Measurements from ENCODE around the gene CTTN. TPM values are rescaled to one million over a fixed set of nuclear protein-coding genes. Genes with fewer than 3 reads are reported as not detected.

The CTTN gene
- total RNA-seq, 1 donor from 2014 or later = 51.4 TPM

DNA sequence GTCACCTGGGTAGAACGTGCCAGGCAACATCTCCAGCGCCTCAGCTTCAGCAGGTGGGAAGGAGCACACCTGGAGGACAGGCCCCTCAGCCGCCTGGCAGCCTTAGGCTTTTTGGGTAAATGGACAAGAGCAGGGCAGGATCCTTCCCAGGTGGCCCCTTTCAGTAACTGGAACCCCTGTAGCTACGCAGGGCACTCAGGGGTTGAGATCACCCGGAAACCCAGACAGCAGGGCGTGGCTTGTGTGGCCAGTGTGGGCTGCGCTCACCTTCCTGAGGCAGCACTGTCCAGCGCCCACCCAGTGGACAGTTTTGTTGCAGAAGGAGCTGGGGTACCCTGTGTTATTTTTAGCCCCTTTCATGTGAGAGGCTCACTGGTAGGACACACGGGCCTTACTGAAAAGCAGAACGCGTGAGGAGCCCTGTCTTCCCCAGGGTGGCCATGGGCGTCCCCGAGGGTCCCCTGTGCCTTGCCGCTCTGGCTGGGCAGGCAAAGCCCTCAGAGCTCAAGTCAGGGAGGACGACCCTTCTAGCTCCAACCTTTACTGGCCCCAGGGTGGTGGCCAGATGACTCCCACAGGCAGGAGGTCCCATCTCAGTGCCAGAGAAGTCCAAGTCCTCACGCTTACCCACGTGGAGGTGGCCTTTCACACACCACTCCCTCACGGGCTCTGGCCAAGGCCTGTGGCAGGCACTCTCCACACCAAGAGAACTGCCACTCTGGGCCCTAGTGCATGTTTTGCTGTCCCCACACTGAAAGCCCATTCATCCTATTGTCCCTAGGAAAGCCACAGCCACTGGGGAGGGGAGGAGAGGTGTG lies 75.8 kb downstream of the CTTN start:
- Mint-ChIP-seq H3K36me3 (ENCODE audit: low read depth) (no peaks in the 10 kb centered on the region), H3K27ac (no peak overlapping the region), H3K27me3 (ENCODE audit: insufficient read depth) (peaks cover 7% of the 10 kb centered on the region), H3K9me3 (no peaks in the 10 kb centered on the region), H3K4me1 (ENCODE audit: low read depth) (no peaks in the 10 kb centered on the region), H3K4me3 (no peak overlapping the region)
- DNase-seq (ENCODE audit: low spot score) = no peak
- intact Hi-C loops (cut with micrococcal nuclease) = no loop called here

DNA sequence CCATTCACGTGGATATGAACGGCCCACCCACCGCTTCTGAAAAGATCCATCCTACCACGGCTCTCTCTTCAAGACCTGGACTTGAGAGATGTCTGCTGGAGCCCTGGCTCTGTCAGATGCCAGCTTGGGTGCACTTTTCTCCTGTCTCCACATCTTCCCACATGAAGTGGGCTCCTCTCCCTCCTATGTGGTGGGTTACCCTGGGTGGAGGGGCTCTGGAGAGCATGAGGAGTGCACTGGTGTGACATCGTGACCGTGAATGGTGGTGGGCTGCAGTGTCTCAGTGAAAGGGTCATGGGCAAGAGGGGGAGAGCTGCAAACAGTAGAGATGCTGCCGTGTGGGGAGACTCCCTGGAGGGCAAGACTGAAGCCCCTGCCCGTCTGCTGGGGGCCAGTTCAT lies 76.4 kb downstream of the CTTN start:
- no peaks in the 10 kb centered on the region for H3K4me1 Mint-ChIP-seq (ENCODE audit: low read depth)
- DNase-seq (ENCODE audit: low spot score) = no peak
- intact Hi-C loops (cut with micrococcal nuclease) = no loop called here
- no peak overlapping the region for H3K27ac Mint-ChIP-seq
- no peaks in the 10 kb centered on the region for H3K36me3 Mint-ChIP-seq (ENCODE audit: low read depth)
- no peaks in the 10 kb centered on the region for H3K9me3 Mint-ChIP-seq
- peaks cover 7% of the 10 kb centered on the region for H3K27me3 Mint-ChIP-seq (ENCODE audit: insufficient read depth)
- H3K4me3 Mint-ChIP-seq = no peak overlapping the region

DNA sequence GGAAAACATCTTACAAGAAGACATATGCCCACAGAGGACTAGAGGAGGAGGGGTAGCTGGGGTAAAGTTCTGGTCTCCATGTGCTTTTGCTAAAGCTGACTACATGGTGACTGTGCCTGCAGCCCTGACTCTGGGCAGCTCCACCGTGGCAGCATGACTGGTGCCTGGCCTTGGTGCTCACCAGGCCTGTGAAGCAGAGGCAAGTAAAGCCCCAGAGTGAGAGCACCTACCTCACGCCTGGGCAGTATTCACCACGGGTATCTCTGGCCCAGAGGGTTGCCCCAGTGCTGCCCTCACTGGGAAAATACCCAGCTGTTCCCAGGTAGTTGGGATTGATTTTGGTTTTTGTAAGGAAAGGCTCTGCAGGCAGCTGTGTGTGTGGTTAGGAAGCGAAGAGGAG lies 78.3 kb downstream of the CTTN start:
- Mint-ChIP-seq H3K4me3 (no peak overlapping the region), H3K4me1 (ENCODE audit: low read depth) (no peaks in the 10 kb centered on the region), H3K9me3 (no peaks in the 10 kb centered on the region), H3K27me3 (ENCODE audit: insufficient read depth) (no peaks in the 10 kb centered on the region), H3K27ac (no peak overlapping the region), H3K36me3 (ENCODE audit: low read depth) (no peaks in the 10 kb centered on the region)
- intact Hi-C loops (cut with micrococcal nuclease) = no loop called here
- no peak for DNase-seq (ENCODE audit: low spot score)

DNA sequence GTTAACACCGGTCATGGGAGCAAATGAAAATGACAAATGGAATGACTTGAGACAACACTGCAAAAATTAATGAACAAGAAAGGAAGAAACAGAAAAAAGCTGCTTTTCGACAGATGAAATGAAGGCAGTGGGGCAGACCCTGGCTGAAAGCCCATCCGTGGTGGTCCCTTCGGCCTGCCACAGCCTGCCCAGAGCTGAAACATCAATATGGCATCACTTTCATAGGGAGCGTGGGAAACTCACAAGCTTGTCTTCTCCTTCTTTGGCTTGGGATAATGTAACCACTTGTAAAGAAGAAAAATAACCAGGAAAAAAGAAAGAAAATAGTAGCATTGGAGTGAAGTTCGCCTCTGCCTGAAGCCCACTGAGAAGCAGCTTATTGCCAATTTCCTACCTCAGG lies 78.8 kb downstream of the CTTN start:
- no peak overlapping the region for H3K27ac Mint-ChIP-seq
- intact Hi-C loops (cut with micrococcal nuclease) = no loop called here
- H3K9me3 Mint-ChIP-seq = no peaks in the 10 kb centered on the region
- H3K4me1 Mint-ChIP-seq (ENCODE audit: low read depth) = no peaks in the 10 kb centered on the region
- no peaks in the 10 kb centered on the region for H3K36me3 Mint-ChIP-seq (ENCODE audit: low read depth)
- H3K4me3 Mint-ChIP-seq = no peak overlapping the region
- DNase-seq (ENCODE audit: low spot score) = no peak
- H3K27me3 Mint-ChIP-seq (ENCODE audit: insufficient read depth) = no peaks in the 10 kb centered on the region

DNA sequence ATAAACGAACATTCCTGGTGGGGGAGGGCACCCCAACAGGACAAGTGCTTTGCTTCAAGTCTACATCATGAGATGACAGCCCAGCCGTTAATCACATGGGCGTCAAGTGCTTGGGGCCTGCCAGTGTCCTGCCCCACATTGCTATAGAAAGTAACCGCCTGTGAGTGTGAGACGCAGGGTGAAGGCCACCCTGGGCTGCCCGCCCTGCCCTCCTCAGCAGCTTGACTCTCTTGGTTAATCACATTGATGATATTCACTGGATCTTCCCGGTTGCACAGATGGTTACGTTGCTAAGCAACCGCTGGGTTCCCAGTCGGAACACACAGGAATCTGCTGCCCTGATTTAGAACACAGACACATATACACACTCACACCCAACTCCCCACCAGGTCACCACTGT lies 79.3 kb downstream of the CTTN start:
- DNase-seq (ENCODE audit: low spot score) = no peak

DNA sequence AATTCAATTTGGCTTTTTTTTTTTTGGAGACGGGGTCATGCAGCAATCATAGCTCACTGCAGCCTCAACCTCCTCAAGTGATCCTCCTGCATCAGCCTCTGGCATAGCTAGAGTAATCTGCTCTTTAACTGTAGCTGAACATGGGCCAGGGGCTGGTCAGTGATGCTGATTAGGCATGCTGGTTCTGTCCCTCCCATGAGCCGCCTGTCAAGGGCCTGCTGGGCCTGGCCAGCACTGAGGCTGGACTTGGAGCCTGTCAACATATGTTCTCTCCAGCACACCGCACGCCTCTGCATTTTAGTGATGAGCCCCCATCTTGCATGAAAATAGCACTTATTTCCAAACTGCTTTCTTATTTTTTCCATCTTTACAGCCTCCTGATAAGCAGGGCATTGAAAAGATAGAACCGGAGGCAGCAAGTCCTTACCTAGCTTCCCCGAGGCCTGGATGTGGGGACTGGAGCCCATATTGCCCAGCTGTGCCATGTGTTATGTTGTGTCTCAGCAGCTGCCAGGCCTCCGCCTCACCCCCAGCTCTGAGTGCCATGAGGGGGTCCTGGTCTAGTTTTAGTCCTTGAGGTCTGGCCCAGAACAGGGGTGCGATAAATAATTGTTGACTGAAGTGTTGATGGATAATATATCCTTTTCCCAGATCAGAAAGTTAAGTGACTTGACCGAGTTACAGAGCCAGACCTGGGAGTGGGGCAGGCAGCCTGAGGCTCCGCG lies 80.0 kb downstream of the CTTN start:
- intact Hi-C loops (cut with micrococcal nuclease) = no loop called here
- Mint-ChIP-seq H3K9me3 (no peaks in the 10 kb centered on the region), H3K27ac (no peak overlapping the region), H3K27me3 (ENCODE audit: insufficient read depth) (no peaks in the 10 kb centered on the region), H3K4me3 (no peak overlapping the region), H3K4me1 (ENCODE audit: low read depth) (no peaks in the 10 kb centered on the region), H3K36me3 (ENCODE audit: low read depth) (no peaks in the 10 kb centered on the region)
- DNase-seq (ENCODE audit: low spot score) = no peak

More for the DNA sequence above, 79.3 kb downstream of the CTTN start:
- Mint-ChIP-seq H3K36me3 (ENCODE audit: low read depth) (no peaks in the 10 kb centered on the region), H3K27me3 (ENCODE audit: insufficient read depth) (no peaks in the 10 kb centered on the region), H3K4me3 (no peak overlapping the region), H3K9me3 (no peaks in the 10 kb centered on the region), H3K4me1 (ENCODE audit: low read depth) (no peaks in the 10 kb centered on the region), H3K27ac (no peak overlapping the region)
- intact Hi-C loops (cut with micrococcal nuclease) = no loop called here

DNA sequence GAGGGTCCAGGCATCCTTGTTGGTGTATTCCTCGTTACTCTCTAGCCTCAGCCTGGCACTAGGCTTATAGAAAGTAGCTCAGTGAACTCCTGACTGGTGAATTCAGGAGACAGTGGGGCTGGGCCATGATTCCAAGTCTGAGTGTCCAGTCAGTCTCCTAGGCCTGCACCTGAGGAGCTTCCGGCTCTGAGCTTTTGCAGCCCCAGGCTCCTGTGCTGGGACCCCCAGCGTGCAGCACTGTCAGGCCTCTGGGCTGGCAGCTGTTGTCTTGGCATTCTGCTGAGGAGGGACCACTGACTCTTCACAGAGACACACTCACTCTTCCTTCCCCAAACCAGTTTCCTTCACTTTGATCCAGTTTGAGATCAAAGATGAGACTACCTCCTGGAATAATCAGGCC lies 82.4 kb downstream of the CTTN start:
- no peak for DNase-seq (ENCODE audit: low spot score)
- H3K9me3 Mint-ChIP-seq = no peaks in the 10 kb centered on the region
- H3K36me3 Mint-ChIP-seq (ENCODE audit: low read depth) = no peaks in the 10 kb centered on the region
- intact Hi-C loops (cut with micrococcal nuclease) = no loop called here
- H3K4me1 Mint-ChIP-seq (ENCODE audit: low read depth) = no peaks in the 10 kb centered on the region
- no peaks in the 10 kb centered on the region for H3K27me3 Mint-ChIP-seq (ENCODE audit: insufficient read depth)
- H3K4me3 Mint-ChIP-seq = no peak overlapping the region
- no peak overlapping the region for H3K27ac Mint-ChIP-seq

DNA sequence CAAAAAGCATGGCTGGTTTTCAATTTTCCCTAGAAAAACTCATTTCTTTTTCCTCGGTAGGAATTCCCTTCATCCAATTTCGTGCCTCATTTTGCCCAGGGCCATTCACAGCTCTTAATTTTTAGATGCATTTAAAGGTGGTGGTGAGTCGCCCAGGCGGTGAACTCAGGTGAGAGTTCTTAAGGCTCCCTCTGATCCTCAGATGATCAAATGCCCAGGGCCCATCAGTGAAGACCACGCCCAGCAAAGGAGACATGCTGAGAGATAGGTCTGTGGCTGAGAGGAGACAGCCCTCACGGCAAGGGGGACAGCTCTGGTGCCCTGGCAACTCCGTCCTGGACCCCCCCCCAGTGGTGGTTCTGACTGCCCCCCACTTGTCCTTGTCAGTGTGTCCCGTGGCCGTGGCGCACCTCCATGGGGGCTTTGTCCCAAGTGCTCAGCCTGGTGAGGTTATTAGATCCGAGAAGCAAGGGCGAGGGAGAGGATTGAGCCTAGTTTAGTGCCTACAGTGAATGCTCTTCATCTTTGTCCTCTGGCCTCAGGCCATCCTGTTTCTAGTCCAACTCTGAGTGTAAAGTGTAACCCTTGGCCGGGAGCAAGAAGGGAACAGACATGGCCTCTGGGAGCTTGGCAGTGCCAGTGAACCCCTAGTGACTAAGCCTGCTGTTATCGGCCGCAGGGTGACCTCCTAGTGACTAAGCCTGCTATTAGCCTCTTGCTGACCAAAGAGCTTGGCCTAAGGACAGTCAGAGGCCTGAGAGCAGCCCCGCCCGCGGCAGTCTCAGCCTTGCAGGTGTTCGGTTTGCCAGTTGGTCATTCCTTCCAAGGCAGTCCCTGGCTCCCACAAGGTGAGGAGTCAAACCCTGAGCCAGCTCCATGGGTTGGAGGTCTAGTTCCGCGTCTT lies 83.5 kb downstream of the CTTN start:
- Mint-ChIP-seq H3K27ac (no peak overlapping the region), H3K27me3 (ENCODE audit: insufficient read depth) (no peaks in the 10 kb centered on the region), H3K4me1 (ENCODE audit: low read depth) (no peaks in the 10 kb centered on the region), H3K36me3 (ENCODE audit: low read depth) (no peaks in the 10 kb centered on the region), H3K4me3 (no peak overlapping the region), H3K9me3 (no peaks in the 10 kb centered on the region)
- intact Hi-C loops (cut with micrococcal nuclease) = no loop called here
- DNase-seq (ENCODE audit: low spot score) = no peak

DNA sequence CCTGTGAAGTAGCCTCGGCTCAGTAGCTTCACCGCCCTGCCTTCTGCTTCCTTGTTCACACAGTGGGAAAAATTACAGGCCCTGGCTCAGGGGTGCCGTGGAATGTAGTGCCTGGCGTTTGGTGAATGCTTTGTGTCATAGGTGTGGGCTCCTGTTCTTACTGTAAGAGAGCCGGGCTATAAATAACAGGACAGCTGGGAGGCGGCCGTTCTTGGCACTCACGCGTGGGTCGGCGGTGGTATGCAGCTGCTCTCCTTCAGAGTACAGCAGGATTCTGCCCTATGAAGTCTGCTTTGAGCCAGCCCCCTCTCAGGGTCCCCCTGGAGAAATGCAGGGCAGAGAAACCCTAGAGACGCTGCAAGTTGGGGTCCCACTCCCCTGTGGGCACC lies 84.2 kb downstream of the CTTN start:
- Mint-ChIP-seq H3K4me3 (no peak overlapping the region), H3K27ac (no peak overlapping the region), H3K9me3 (no peaks in the 10 kb centered on the region), H3K4me1 (ENCODE audit: low read depth) (no peaks in the 10 kb centered on the region), H3K27me3 (ENCODE audit: insufficient read depth) (no peaks in the 10 kb centered on the region), H3K36me3 (ENCODE audit: low read depth) (no peaks in the 10 kb centered on the region)
- DNase-seq (ENCODE audit: low spot score) = no peak
- intact Hi-C loops (cut with micrococcal nuclease) = no loop called here

DNA sequence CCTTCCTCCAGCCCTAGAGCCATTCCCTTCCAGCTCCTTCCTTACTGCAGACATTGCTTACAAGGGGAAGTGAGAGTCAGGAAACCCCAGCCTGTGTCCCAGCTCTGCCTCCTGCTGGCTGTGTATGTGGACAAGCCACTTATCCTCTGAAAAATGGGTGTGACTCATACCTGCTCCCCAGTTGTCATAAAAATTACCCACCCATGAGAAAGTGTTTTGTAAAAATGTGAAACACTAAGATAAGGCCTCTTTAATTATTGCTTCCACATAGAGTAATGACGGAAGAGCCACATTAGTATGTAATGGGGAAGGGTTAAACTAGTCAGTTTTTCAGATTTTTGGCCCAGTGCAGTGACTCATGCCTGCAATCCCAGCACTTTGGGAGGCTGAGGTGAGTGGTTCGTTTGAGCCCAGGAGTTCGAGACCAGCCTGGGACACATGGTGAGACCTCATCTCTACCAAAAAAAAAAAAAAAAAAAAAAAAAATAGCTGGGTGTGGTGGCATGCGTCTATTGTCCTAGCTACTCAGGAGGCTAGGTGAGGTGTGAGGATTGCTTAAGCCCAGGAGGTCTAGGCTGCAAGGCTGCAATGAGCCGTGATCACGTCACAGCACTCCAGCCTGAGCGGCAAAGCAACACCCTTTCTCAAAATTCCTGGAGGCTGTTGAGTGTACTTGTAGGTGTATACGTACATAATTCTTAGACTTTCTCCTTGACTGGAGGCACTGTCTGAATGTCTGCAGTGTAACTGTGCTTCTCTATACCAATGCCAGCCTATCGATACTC lies 84.9 kb downstream of the CTTN start:
- H3K27ac Mint-ChIP-seq = no peak overlapping the region

DNA sequence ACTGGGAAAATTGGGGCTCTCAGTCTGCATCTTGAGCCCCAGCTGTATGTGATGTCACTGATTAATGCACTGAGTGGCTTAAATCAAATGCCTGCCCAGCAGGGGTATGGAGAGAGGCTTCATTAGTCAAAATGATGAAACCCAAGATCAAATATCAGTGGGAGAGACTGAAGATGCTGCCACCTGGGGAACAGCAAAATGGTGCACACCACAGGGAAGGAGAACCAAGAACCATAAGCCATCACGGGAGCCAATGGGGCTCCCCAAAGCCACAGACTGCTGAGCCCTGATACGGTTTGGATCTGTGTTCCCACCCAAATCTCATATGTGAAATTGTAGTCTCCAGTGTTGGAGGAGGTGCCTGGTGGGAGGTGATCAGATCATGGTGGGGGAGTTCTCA lies 85.6 kb downstream of the CTTN start:
- intact Hi-C loops (cut with micrococcal nuclease) = no loop called here
- Mint-ChIP-seq H3K27ac (no peak overlapping the region), H3K4me1 (ENCODE audit: low read depth) (no peaks in the 10 kb centered on the region)

More for the DNA sequence above, 84.9 kb downstream of the CTTN start:
- intact Hi-C loops (cut with micrococcal nuclease) = no loop called here
- Mint-ChIP-seq H3K4me3 (no peak overlapping the region), H3K36me3 (ENCODE audit: low read depth) (no peaks in the 10 kb centered on the region), H3K4me1 (ENCODE audit: low read depth) (no peaks in the 10 kb centered on the region), H3K9me3 (no peaks in the 10 kb centered on the region), H3K27me3 (ENCODE audit: insufficient read depth) (no peaks in the 10 kb centered on the region)
- DNase-seq (ENCODE audit: low spot score) = no peak

DNA sequence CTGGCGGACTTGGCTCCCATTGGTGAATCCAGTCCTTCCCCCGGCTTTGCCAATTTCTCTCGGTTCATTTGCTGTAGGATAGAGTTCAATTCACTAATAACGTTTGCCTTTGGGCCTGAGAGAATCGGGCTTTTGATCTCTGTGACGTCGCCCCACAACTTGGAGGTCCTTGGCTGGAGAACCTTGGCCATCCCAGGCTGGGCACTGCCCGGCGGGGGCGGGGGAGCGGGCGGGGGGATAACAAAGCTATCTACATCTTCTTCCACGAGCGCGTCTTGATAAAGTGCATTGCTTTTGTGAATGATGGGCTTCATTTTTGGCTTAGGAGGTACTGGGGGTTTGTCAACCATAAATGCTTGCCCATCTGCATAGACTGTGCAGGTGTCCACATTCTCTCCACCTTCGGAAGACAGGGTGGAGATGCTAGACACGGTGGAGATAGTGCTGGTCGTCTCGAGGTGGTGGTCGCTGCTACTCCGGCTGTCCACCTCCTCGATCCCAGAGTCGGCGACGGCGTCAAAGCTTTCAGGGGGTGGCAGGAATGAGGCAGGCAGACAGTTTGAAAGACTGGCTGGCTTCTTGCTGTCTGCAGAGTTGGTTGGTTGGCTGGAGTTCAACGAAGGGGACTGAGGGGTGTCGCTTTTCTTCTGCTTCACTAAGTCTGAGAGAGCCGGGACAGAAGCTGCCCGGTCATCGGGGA lies 87.1 kb downstream of the CTTN start:
- Mint-ChIP-seq H3K36me3 (ENCODE audit: low read depth) (no peaks in the 10 kb centered on the region), H3K27ac (no peak overlapping the region), H3K4me1 (ENCODE audit: low read depth) (no peaks in the 10 kb centered on the region), H3K4me3 (no peak overlapping the region), H3K9me3 (no peaks in the 10 kb centered on the region), H3K27me3 (ENCODE audit: insufficient read depth) (no peaks in the 10 kb centered on the region)
- intact Hi-C loops (cut with micrococcal nuclease) = no loop called here
- DNase-seq (ENCODE audit: low spot score) = no peak

More for the DNA sequence above, 85.6 kb downstream of the CTTN start:
- Mint-ChIP-seq H3K27me3 (ENCODE audit: insufficient read depth) (no peaks in the 10 kb centered on the region), H3K36me3 (ENCODE audit: low read depth) (no peaks in the 10 kb centered on the region), H3K9me3 (no peaks in the 10 kb centered on the region), H3K4me3 (no peak overlapping the region)
- DNase-seq (ENCODE audit: low spot score) = no peak
